Astrocyte of the spinal cord (primary cell): ENCODE data around the gene KCNJ15.
"Not testable (repeated sequence)": the region's sequence is repeated elsewhere in the genome, so short reads cannot be mapped to it uniquely, and the experiment has no call there.

ENCODE experiments used
- DNase-seq: peaks from one replicate; pipeline ENCODE4 v3.0.0; 2011; ENCODE audit warnings: low read depth, low spot score
- H3K4me3 ChIP-seq: 2 replicates; pipeline ENCODE4 v1.5.1; 2011; ENCODE audit warnings: low read depth, mild to moderate bottlenecking, low read length, moderate library complexity
- CTCF ChIP-seq: IDR thresholded peaks from 2 replicates; pipeline ENCODE4 v1.5.1; 2012; ENCODE audit warnings: low read depth, mild to moderate bottlenecking, low read length, inconsistent platforms
- in situ Hi-C: cut with HindIII; loops from 2 replicates; pipeline ENCODE4 v1.10.0; 2017; ENCODE audit warnings: low sequenced_read_pairs

The KCNJ15 gene

GRCh38 chr21:38234395-38235142 lies 22.2 kb upstream of the KCNJ15 start:
- no peak overlapping the region for H3K4me3 ChIP-seq
- TF ChIP-seq CTCF = no peak
- in situ Hi-C loops = no loop called here
- no peak for DNase-seq

- H3K4me3 ChIP-seq, DNase-seq, in situ Hi-C loops: not testable (repeated sequence)
Measured at GRCh38 chr21:38235251-38235650, 21.5 kb upstream of the KCNJ15 start.

- TF ChIP-seq CTCF = peak; percentile 30
- in situ Hi-C loops = no loop called here
- H3K4me3 ChIP-seq = no peak overlapping the region
- peak; percentile 48 for DNase-seq
Measured at GRCh38 chr21:38236232-38236631, 20.6 kb upstream of the KCNJ15 start.

GRCh38 chr21:38239672-38240071 lies 17.1 kb upstream of the KCNJ15 start:
- TF ChIP-seq CTCF = no peak
- DNase-seq = no peak
- in situ Hi-C loops = no loop called here
- H3K4me3 ChIP-seq = no peak overlapping the region

- H3K4me3 ChIP-seq = no peak overlapping the region
- TF ChIP-seq CTCF = no peak
- in situ Hi-C loops = no loop called here
- DNase-seq = peak; percentile 45
Measured at GRCh38 chr21:38240129-38240528, 16.7 kb upstream of the KCNJ15 start.

GRCh38 chr21:38241029-38241740 lies 15.6 kb upstream of the KCNJ15 start:
- in situ Hi-C loops = no loop called here
- no peak for TF ChIP-seq CTCF
- no peak overlapping the region for H3K4me3 ChIP-seq
- DNase-seq = peak; percentile 97

- in situ Hi-C loops = no loop called here
- no peak for DNase-seq
- H3K4me3 ChIP-seq = no peak overlapping the region
- no peak for TF ChIP-seq CTCF
Measured at GRCh38 chr21:38242061-38242460, 14.7 kb upstream of the KCNJ15 start.
